ENCODE results near the gene EP400.

DNA sequence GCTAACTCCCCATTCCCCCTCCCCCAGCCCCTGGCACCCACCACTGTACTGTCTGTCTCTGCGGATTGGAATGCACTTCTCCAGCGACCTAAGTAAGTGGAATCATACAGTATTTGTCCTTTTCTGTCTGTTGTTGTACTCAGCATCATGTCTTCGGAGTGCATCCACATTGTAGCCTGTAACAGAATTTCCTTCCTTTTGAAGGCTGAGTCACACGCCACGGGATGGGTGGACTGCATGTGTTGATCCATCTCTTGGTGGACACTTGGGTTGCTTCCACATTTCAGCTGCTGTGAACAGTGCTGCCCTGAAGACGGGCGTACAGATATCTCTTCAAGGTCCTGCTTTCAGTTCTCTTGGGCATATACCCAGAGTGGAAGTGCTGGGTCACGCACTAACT, 160.0 kb downstream of the EP400 start:
- TF ChIP-seq, protein P1, sequence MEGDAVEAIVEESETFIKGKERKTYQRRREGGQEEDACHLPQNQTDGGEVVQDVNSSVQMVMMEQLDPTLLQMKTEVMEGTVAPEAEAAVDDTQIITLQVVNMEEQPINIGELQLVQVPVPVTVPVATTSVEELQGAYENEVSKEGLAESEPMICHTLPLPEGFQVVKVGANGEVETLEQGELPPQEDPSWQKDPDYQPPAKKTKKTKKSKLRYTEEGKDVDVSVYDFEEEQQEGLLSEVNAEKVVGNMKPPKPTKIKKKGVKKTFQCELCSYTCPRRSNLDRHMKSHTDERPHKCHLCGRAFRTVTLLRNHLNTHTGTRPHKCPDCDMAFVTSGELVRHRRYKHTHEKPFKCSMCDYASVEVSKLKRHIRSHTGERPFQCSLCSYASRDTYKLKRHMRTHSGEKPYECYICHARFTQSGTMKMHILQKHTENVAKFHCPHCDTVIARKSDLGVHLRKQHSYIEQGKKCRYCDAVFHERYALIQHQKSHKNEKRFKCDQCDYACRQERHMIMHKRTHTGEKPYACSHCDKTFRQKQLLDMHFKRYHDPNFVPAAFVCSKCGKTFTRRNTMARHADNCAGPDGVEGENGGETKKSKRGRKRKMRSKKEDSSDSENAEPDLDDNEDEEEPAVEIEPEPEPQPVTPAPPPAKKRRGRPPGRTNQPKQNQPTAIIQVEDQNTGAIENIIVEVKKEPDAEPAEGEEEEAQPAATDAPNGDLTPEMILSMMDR (IDR thresholded peaks at IDR 0.05; ENCODE audit: low read depth, low read length), result no peak
- TF ChIP-seq POLR2A (IDR thresholded peaks at IDR 0.05; ENCODE audit: extremely low read depth, insufficient read length) (no peak), MYC (IDR thresholded peaks at IDR 0.05; ENCODE audit: low read depth, low read length) (no peak)
- TF ChIP-seq, protein P2, sequence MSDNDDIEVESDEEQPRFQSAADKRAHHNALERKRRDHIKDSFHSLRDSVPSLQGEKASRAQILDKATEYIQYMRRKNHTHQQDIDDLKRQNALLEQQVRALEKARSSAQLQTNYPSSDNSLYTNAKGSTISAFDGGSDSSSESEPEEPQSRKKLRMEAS (IDR thresholded peaks at IDR 0.05; ENCODE audit: low read depth, low read length), result no peak

Data from NB4 (cell line).